ENCODE data around the gene GPR158.

Gene GPR158

GRCh38 chr10:25206693-25207414, 32.1 kb downstream of the GPR158 start:
- ChIA-PET CTCF (no interaction called here), POLR2A (no interaction called here)
- no peak overlapping the region for H3K4me3 ChIP-seq (ENCODE audit: control insufficient read depth in 1 of 7, extremely low read depth in 1 of 7, insufficient read depth in 4 of 7, low read depth in 2 of 7, low read length in 6 of 7)
- WGBS (ENCODE audit: insufficient coverage), result 94% methylated on average over 2 of the region's 4 CpGs
- H3K9me3 ChIP-seq (ENCODE audit: control extremely low read depth in 1 of 5, control insufficient read depth in 4 of 5, insufficient read depth in 2 of 5, low read depth in 1 of 5, low read length in 4 of 5), result no peaks in the 10 kb centered on the region
- H3K4me1 ChIP-seq (ENCODE audit: control extremely low read depth in 1 of 4, control insufficient read depth in 4 of 4, insufficient read depth in 4 of 4, low read length in 3 of 4), result no peaks in the 10 kb centered on the region
- no peak overlapping the region for H3K27ac ChIP-seq (ENCODE audit: insufficient read depth in 1 of 2, low read depth in 1 of 2, low read length in 2 of 2, poor library complexity in 1 of 2, severe bottlenecking in 2 of 2)
- no peak for DNase-seq
- H3K27me3 ChIP-seq (replicated peaks in 2 of 5; ENCODE audit: control insufficient read depth in 4 of 5, insufficient read depth in 5 of 5, low read length in 4 of 5), result no peaks in the 10 kb centered on the region
- H3K36me3 ChIP-seq (ENCODE audit: control insufficient read depth in 4 of 4, insufficient read depth in 4 of 4, low read length in 3 of 4), result no peaks in the 10 kb centered on the region

DNA sequence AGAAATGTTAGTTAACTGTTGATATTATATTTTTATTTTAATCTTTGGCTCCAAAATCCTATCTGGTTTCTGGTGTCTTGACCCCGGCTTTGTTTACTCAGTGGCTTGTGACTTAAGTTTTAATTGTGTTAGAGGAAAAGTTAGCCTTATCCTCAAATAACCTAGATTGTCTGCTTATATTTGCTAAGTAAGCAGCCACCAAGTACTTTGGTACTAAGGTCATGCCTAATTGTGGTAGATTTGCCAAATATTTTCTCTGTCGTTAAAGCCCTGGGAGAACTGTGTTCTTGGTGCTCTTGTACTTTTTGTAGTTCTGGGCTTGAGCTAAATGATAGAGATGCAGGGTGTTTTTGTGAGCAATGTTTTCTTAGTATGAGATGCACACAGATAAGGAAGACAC, 34.8 kb downstream of the GPR158 start:
- no peaks in the 10 kb centered on the region for H3K27me3 ChIP-seq (replicated peaks in 2 of 5; ENCODE audit: control insufficient read depth in 4 of 5, insufficient read depth in 5 of 5, low read length in 4 of 5)
- no peak for DNase-seq
- no peak overlapping the region for H3K27ac ChIP-seq (ENCODE audit: insufficient read depth in 1 of 2, low read depth in 1 of 2, low read length in 2 of 2, poor library complexity in 1 of 2, severe bottlenecking in 2 of 2)
- no peaks in the 10 kb centered on the region for H3K4me1 ChIP-seq (ENCODE audit: control extremely low read depth in 1 of 4, control insufficient read depth in 4 of 4, insufficient read depth in 4 of 4, low read length in 3 of 4)
- WGBS (ENCODE audit: insufficient coverage), result 100% methylated on average over 1 of the region's 2 CpGs
- ChIA-PET POLR2A (no interaction called here), CTCF (no interaction called here)
- no peaks in the 10 kb centered on the region for H3K36me3 ChIP-seq (ENCODE audit: control insufficient read depth in 4 of 4, insufficient read depth in 4 of 4, low read length in 3 of 4)
- no peaks in the 10 kb centered on the region for H3K9me3 ChIP-seq (ENCODE audit: control extremely low read depth in 1 of 5, control insufficient read depth in 4 of 5, insufficient read depth in 2 of 5, low read depth in 1 of 5, low read length in 4 of 5)
- H3K4me3 ChIP-seq (ENCODE audit: control insufficient read depth in 1 of 7, extremely low read depth in 1 of 7, insufficient read depth in 4 of 7, low read depth in 2 of 7, low read length in 6 of 7), result no peak overlapping the region

GRCh38 chr10:25210265-25210664, 35.5 kb downstream of the GPR158 start:
- H3K36me3 ChIP-seq (ENCODE audit: control insufficient read depth in 4 of 4, insufficient read depth in 4 of 4, low read length in 3 of 4), result no peaks in the 10 kb centered on the region
- ChIA-PET CTCF (no interaction called here), POLR2A (no interaction called here)
- DNase-seq, result no peak
- H3K4me3 ChIP-seq (ENCODE audit: control insufficient read depth in 1 of 7, extremely low read depth in 1 of 7, insufficient read depth in 4 of 7, low read depth in 2 of 7, low read length in 6 of 7), result no peak overlapping the region
- WGBS (ENCODE audit: insufficient coverage), result no CpG with 5 or more reads among the region's 2 CpGs
- no peak overlapping the region for H3K27ac ChIP-seq (ENCODE audit: insufficient read depth in 1 of 2, low read depth in 1 of 2, low read length in 2 of 2, poor library complexity in 1 of 2, severe bottlenecking in 2 of 2)
- H3K4me1 ChIP-seq (ENCODE audit: control extremely low read depth in 1 of 4, control insufficient read depth in 4 of 4, insufficient read depth in 4 of 4, low read length in 3 of 4), result no peaks in the 10 kb centered on the region
- no peaks in the 10 kb centered on the region for H3K9me3 ChIP-seq (ENCODE audit: control extremely low read depth in 1 of 5, control insufficient read depth in 4 of 5, insufficient read depth in 2 of 5, low read depth in 1 of 5, low read length in 4 of 5)
- no peaks in the 10 kb centered on the region for H3K27me3 ChIP-seq (replicated peaks in 2 of 5; ENCODE audit: control insufficient read depth in 4 of 5, insufficient read depth in 5 of 5, low read length in 4 of 5)

GRCh38 chr10:25220156-25220555, 45.4 kb downstream of the GPR158 start:
- no peak for DNase-seq
- POLR2A ChIA-PET, result no interaction called here
- H3K4me3 ChIP-seq (ENCODE audit: control insufficient read depth in 1 of 7, extremely low read depth in 1 of 7, insufficient read depth in 4 of 7, low read depth in 2 of 7, low read length in 6 of 7), result no peak overlapping the region
- no peaks in the 10 kb centered on the region for H3K36me3 ChIP-seq (ENCODE audit: control insufficient read depth in 4 of 4, insufficient read depth in 4 of 4, low read length in 3 of 4)
- no peaks in the 10 kb centered on the region for H3K4me1 ChIP-seq (ENCODE audit: control extremely low read depth in 1 of 4, control insufficient read depth in 4 of 4, insufficient read depth in 4 of 4, low read length in 3 of 4)
- WGBS (ENCODE audit: insufficient coverage), result no CpG with 5 or more reads among the region's 1 CpG
- CTCF ChIA-PET, result no interaction called here
- peaks cover 0 to 8% (median 2%) of the 10 kb centered on the region in 5 experiments for H3K27me3 ChIP-seq (replicated peaks in 2 of 5; ENCODE audit: control insufficient read depth in 4 of 5, insufficient read depth in 5 of 5, low read length in 4 of 5)
- no peaks in the 10 kb centered on the region for H3K9me3 ChIP-seq (ENCODE audit: control extremely low read depth in 1 of 5, control insufficient read depth in 4 of 5, insufficient read depth in 2 of 5, low read depth in 1 of 5, low read length in 4 of 5)
- H3K27ac ChIP-seq (ENCODE audit: insufficient read depth in 1 of 2, low read depth in 1 of 2, low read length in 2 of 2, poor library complexity in 1 of 2, severe bottlenecking in 2 of 2), result no peak overlapping the region

- ChIA-PET CTCF (no interaction called here), POLR2A (no interaction called here)
- Histone ChIP-seq H3K27me3 (replicated peaks in 2 of 5; ENCODE audit: control insufficient read depth in 4 of 5, insufficient read depth in 5 of 5, low read length in 4 of 5) (peaks cover 0 to 5% (median 2%) of the 10 kb centered on the region in 5 experiments), H3K27ac (ENCODE audit: insufficient read depth in 1 of 2, low read depth in 1 of 2, low read length in 2 of 2, poor library complexity in 1 of 2, severe bottlenecking in 2 of 2) (no peak overlapping the region), H3K9me3 (ENCODE audit: control extremely low read depth in 1 of 5, control insufficient read depth in 4 of 5, insufficient read depth in 2 of 5, low read depth in 1 of 5, low read length in 4 of 5) (no peaks in the 10 kb centered on the region), H3K4me1 (ENCODE audit: control extremely low read depth in 1 of 4, control insufficient read depth in 4 of 4, insufficient read depth in 4 of 4, low read length in 3 of 4) (no peaks in the 10 kb centered on the region), H3K36me3 (ENCODE audit: control insufficient read depth in 4 of 4, insufficient read depth in 4 of 4, low read length in 3 of 4) (no peaks in the 10 kb centered on the region), H3K4me3 (ENCODE audit: control insufficient read depth in 1 of 7, extremely low read depth in 1 of 7, insufficient read depth in 4 of 7, low read depth in 2 of 7, low read length in 6 of 7) (no peak overlapping the region)
- DNase-seq, result no peak
- 92% methylated on average over 6 of the region's 7 CpGs for whole genome bisulfite sequencing (ENCODE audit: insufficient coverage)
Observed at GRCh38 chr10:25222085-25222660, 47.4 kb downstream of the GPR158 start.

- WGBS (ENCODE audit: insufficient coverage), result 19% methylated on average over 2 of the region's 7 CpGs
- no peak overlapping the region for H3K4me3 ChIP-seq (ENCODE audit: control insufficient read depth in 1 of 7, extremely low read depth in 1 of 7, insufficient read depth in 4 of 7, low read depth in 2 of 7, low read length in 6 of 7)
- DNase-seq, result peak; percentile 3 to 39 (median 38)
- H3K4me1 ChIP-seq (ENCODE audit: control extremely low read depth in 1 of 4, control insufficient read depth in 4 of 4, insufficient read depth in 4 of 4, low read length in 3 of 4), result no peaks in the 10 kb centered on the region
- no peaks in the 10 kb centered on the region for H3K36me3 ChIP-seq (ENCODE audit: control insufficient read depth in 4 of 4, insufficient read depth in 4 of 4, low read length in 3 of 4)
- POLR2A ChIA-PET, result no interaction called here
- H3K27ac ChIP-seq (ENCODE audit: insufficient read depth in 1 of 2, low read depth in 1 of 2, low read length in 2 of 2, poor library complexity in 1 of 2, severe bottlenecking in 2 of 2), result no peak overlapping the region
- H3K9me3 ChIP-seq (ENCODE audit: control extremely low read depth in 1 of 5, control insufficient read depth in 4 of 5, insufficient read depth in 2 of 5, low read depth in 1 of 5, low read length in 4 of 5), result no peaks in the 10 kb centered on the region
- H3K27me3 ChIP-seq (replicated peaks in 2 of 5; ENCODE audit: control insufficient read depth in 4 of 5, insufficient read depth in 5 of 5, low read length in 4 of 5), result peaks cover 0 to 4% (median 0%) of the 10 kb centered on the region in 5 experiments
- CTCF ChIA-PET, result no interaction called here
Observed at GRCh38 chr10:25226775-25227682, 52.2 kb downstream of the GPR158 start.

DNA sequence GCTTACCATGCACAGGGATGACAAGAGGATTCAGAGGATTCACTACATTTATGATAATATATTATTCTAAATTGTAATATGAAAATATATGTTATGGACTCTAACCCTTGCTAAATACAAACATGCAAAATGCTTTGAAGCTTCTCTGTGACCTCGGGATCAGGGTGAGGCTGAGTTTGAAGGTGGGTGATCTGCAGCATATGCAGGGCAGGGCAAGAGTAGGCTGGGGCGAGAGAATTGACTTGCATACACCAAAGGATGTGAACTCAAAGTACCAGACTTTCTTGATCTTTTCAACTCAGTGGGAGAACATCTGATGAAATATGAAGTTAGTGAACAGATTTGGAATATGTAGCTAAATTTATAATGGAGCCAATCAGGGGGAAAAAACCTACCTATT, 57.0 kb downstream of the GPR158 start:
- no peak overlapping the region for H3K27ac ChIP-seq (ENCODE audit: insufficient read depth in 1 of 2, low read depth in 1 of 2, low read length in 2 of 2, poor library complexity in 1 of 2, severe bottlenecking in 2 of 2)
- H3K36me3 ChIP-seq (ENCODE audit: control insufficient read depth in 4 of 4, insufficient read depth in 4 of 4, low read length in 3 of 4), result no peaks in the 10 kb centered on the region
- ChIA-PET POLR2A (no interaction called here), CTCF (no interaction called here)
- DNase-seq, result no peak
- no peaks in the 10 kb centered on the region for H3K27me3 ChIP-seq (replicated peaks in 2 of 5; ENCODE audit: control insufficient read depth in 4 of 5, insufficient read depth in 5 of 5, low read length in 4 of 5)
- no peak overlapping the region for H3K4me3 ChIP-seq (ENCODE audit: control insufficient read depth in 1 of 7, extremely low read depth in 1 of 7, insufficient read depth in 4 of 7, low read depth in 2 of 7, low read length in 6 of 7)
- H3K4me1 ChIP-seq (ENCODE audit: control extremely low read depth in 1 of 4, control insufficient read depth in 4 of 4, insufficient read depth in 4 of 4, low read length in 3 of 4), result no peaks in the 10 kb centered on the region
- no peaks in the 10 kb centered on the region for H3K9me3 ChIP-seq (ENCODE audit: control extremely low read depth in 1 of 5, control insufficient read depth in 4 of 5, insufficient read depth in 2 of 5, low read depth in 1 of 5, low read length in 4 of 5)
- 92% methylated on average over 2 of the region's 2 CpGs for WGBS (ENCODE audit: insufficient coverage)

Measured in common myeloid progenitor, CD34-positive (primary cell).